Measurements from ENCODE around the gene MAGI2. TPM values are rescaled to one million over a fixed set of nuclear protein-coding genes. Genes with fewer than 3 reads are reported as not detected.
A peak's percentile ranks its signal among the peaks of the same experiment; 100 is the strongest.

Gene MAGI2
- total and polyA plus RNA-seq, 2 experiments from 2014 or later, result 10.4 to 26.4 TPM

GRCh38 chr7:79420464-79420863 is 33.0 kb downstream of the MAGI2 start (continued):
- TF ChIP-seq, protein P1, sequence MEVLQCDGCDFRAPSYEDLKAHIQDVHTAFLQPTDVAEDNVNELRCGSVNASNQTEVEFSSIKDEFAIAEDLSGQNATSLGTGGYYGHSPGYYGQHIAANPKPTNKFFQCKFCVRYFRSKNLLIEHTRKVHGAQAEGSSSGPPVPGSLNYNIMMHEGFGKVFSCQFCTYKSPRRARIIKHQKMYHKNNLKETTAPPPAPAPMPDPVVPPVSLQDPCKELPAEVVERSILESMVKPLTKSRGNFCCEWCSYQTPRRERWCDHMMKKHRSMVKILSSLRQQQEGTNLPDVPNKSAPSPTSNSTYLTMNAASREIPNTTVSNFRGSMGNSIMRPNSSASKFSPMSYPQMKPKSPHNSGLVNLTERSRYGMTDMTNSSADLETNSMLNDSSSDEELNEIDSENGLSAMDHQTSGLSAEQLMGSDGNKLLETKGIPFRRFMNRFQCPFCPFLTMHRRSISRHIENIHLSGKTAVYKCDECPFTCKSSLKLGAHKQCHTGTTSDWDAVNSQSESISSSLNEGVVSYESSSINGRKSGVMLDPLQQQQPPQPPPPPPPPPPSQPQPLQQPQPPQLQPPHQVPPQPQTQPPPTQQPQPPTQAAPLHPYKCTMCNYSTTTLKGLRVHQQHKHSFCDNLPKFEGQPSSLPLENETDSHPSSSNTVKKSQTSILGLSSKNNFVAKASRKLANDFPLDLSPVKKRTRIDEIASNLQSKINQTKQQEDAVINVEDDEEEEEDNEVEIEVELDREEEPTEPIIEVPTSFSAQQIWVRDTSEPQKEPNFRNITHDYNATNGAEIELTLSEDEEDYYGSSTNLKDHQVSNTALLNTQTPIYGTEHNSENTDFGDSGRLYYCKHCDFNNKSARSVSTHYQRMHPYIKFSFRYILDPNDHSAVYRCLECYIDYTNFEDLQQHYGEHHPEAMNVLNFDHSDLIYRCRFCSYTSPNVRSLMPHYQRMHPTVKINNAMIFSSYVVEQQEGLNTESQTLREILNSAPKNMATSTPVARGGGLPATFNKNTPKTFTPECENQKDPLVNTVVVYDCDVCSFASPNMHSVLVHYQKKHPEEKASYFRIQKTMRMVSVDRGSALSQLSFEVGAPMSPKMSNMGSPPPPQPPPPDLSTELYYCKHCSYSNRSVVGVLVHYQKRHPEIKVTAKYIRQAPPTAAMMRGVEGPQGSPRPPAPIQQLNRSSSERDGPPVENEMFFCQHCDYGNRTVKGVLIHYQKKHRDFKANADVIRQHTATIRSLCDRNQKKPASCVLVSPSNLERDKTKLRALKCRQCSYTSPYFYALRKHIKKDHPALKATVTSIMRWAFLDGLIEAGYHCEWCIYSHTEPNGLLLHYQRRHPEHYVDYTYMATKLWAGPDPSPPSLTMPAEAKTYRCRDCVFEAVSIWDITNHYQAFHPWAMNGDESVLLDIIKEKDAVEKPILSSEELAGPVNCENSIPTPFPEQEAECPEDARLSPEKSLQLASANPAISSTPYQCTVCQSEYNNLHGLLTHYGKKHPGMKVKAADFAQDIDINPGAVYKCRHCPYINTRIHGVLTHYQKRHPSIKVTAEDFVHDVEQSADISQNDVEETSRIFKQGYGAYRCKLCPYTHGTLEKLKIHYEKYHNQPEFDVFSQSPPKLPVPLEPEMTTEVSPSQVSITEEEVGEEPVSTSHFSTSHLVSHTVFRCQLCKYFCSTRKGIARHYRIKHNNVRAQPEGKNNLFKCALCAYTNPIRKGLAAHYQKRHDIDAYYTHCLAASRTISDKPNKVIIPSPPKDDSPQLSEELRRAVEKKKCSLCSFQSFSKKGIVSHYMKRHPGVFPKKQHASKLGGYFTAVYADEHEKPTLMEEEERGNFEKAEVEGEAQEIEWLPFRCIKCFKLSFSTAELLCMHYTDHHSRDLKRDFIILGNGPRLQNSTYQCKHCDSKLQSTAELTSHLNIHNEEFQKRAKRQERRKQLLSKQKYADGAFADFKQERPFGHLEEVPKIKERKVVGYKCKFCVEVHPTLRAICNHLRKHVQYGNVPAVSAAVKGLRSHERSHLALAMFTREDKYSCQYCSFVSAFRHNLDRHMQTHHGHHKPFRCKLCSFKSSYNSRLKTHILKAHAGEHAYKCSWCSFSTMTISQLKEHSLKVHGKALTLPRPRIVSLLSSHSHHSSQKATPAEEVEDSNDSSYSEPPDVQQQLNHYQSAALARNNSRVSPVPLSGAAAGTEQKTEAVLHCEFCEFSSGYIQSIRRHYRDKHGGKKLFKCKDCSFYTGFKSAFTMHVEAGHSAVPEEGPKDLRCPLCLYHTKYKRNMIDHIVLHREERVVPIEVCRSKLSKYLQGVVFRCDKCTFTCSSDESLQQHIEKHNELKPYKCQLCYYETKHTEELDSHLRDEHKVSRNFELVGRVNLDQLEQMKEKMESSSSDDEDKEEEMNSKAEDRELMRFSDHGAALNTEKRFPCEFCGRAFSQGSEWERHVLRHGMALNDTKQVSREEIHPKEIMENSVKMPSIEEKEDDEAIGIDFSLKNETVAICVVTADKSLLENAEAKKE (CRISPR knock-in tag; IDR thresholded peaks at IDR 0.05), result no peak
- no peak for TF ChIP-seq STAT1 (IDR thresholded peaks at IDR 0.05; ENCODE audit: unreplicated experiment)

DNA sequence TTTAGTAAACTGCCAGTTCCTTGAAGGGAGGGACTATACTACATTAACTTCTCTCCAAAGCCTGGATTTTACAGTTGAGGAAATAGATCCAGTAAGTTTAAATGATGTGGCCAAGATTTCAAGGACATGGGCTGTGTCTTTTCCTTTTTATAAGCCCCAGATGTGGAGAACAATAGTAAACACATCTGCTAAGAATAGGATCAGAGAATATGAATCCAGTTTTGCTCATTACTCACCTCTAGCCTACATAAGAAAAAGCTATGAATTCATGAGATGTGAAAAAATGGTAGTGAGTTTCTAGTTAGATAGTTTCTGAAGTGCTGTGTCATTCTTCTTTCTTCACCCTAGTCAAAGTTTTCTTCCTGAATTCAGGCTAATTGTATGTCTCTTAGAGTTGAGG is 38.6 kb downstream of the MAGI2 start:
- Histone ChIP-seq H3K27ac (ENCODE audit: low read depth) (no peak overlapping the region), H2AFZ (peak overlapping the region; percentile 44; the same call in 1 of the 2 replicates)
- TF ChIP-seq CREB1 (CRISPR knock-in tag; IDR thresholded peaks at IDR 0.05; ENCODE audit: low read depth), result no peak
- TF ChIP-seq, protein P1 (CRISPR knock-in tag; IDR thresholded peaks at IDR 0.05), result no peak
- TF ChIP-seq, protein P2, sequence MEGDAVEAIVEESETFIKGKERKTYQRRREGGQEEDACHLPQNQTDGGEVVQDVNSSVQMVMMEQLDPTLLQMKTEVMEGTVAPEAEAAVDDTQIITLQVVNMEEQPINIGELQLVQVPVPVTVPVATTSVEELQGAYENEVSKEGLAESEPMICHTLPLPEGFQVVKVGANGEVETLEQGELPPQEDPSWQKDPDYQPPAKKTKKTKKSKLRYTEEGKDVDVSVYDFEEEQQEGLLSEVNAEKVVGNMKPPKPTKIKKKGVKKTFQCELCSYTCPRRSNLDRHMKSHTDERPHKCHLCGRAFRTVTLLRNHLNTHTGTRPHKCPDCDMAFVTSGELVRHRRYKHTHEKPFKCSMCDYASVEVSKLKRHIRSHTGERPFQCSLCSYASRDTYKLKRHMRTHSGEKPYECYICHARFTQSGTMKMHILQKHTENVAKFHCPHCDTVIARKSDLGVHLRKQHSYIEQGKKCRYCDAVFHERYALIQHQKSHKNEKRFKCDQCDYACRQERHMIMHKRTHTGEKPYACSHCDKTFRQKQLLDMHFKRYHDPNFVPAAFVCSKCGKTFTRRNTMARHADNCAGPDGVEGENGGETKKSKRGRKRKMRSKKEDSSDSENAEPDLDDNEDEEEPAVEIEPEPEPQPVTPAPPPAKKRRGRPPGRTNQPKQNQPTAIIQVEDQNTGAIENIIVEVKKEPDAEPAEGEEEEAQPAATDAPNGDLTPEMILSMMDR (conservative IDR thresholded peaks at IDR 0.05; ENCODE audit: low read depth in 2 of 2), result no peak
- TF ChIP-seq ETS1 (IDR thresholded peaks at IDR 0.05), result no peak
- no peak for TF ChIP-seq STAT1 (IDR thresholded peaks at IDR 0.05; ENCODE audit: unreplicated experiment)
- TF ChIP-seq NANOG (IDR thresholded peaks at IDR 0.05; ENCODE audit: borderline replicate concordance), result no peak
- TF ChIP-seq JUNB (IDR thresholded peaks at IDR 0.05; ENCODE audit: unreplicated experiment), result no peak

More for the DNA sequence above, 38.6 kb downstream of the MAGI2 start:
- Histone ChIP-seq H3K4me3 (no peak overlapping the region), H3F3A (replicated peaks; ENCODE audit: low read depth) (no peaks in the 10 kb centered on the region), H3K27me3 (ENCODE audit: insufficient read depth) (no peaks in the 10 kb centered on the region), H3K79me2 (replicated peaks; ENCODE audit: insufficient read depth) (no peaks in the 10 kb centered on the region), H4K20me1 (replicated peaks; ENCODE audit: insufficient read depth) (no peaks in the 10 kb centered on the region), H3K4me1 (ENCODE audit: insufficient read depth) (no peaks in the 10 kb centered on the region), H3K4me2 (no peak overlapping the region), H3K36me3 (ENCODE audit: insufficient read depth) (no peaks in the 10 kb centered on the region), H3K9me2 (ENCODE audit: insufficient read depth) (no peaks in the 10 kb centered on the region)
- H3K9me3 Mint-ChIP-seq, result no peaks in the 10 kb centered on the region
- no peak overlapping the region for H3K27ac Mint-ChIP-seq
- H3K27me3 Mint-ChIP-seq (ENCODE audit: insufficient read depth, low read depth, poor library complexity), result no peaks in the 10 kb centered on the region
- H3K36me3 Mint-ChIP-seq (ENCODE audit: low read depth), result no peaks in the 10 kb centered on the region
- no peaks in the 10 kb centered on the region for H3K4me1 Mint-ChIP-seq
- no peak for ATAC-seq
- no peak for DNase-seq (ENCODE audit: low spot score)
- no peak overlapping the region for H3K4me3 Mint-ChIP-seq
